ENCODE results near the gene TNS4.

TNS4 gene

GRCh38 chr17:40522250-40522960, 21.0 kb upstream of the TNS4 start:
- Histone ChIP-seq H3K27me3 (ENCODE audit: insufficient read depth, low read length, poor library complexity) (no peaks in the 10 kb centered on the region), H3K9ac (ENCODE audit: low read depth, low read length) (no peak overlapping the region), H3K36me3 (ENCODE audit: insufficient read depth, low read length) (no peaks in the 10 kb centered on the region), H4K20me1 (ENCODE audit: insufficient read depth, low read length) (no peaks in the 10 kb centered on the region), H2AFZ (ENCODE audit: low read depth, low read length) (no peak overlapping the region), H3K4me2 (ENCODE audit: insufficient read depth, low read length) (no peak overlapping the region), H3K79me2 (ENCODE audit: insufficient read depth, low read length) (0 out of 2 replicates have a peak, but pooled peaks cover 2% of the 10 kb centered on the region), H3K4me3 (ENCODE audit: low read depth in 1 of 2, low read length in 2 of 2) (no peak overlapping the region), H3K4me1 (ENCODE audit: insufficient read depth, low read length) (peaks cover 45% of the 10 kb centered on the region), H3K9me3 (ENCODE audit: insufficient read depth, low read length, severe bottlenecking) (peaks cover 16% of the 10 kb centered on the region), H3K27ac (ENCODE audit: low read length) (0 out of 2 replicates have a peak overlapping the region, but pooled peaks have one; percentile 59)
- no peak for TF ChIP-seq EZH2 (IDR thresholded peaks at IDR 0.05; ENCODE audit: borderline replicate concordance, low read depth, low read length, severe bottlenecking)
- TF ChIP-seq, protein P1, sequence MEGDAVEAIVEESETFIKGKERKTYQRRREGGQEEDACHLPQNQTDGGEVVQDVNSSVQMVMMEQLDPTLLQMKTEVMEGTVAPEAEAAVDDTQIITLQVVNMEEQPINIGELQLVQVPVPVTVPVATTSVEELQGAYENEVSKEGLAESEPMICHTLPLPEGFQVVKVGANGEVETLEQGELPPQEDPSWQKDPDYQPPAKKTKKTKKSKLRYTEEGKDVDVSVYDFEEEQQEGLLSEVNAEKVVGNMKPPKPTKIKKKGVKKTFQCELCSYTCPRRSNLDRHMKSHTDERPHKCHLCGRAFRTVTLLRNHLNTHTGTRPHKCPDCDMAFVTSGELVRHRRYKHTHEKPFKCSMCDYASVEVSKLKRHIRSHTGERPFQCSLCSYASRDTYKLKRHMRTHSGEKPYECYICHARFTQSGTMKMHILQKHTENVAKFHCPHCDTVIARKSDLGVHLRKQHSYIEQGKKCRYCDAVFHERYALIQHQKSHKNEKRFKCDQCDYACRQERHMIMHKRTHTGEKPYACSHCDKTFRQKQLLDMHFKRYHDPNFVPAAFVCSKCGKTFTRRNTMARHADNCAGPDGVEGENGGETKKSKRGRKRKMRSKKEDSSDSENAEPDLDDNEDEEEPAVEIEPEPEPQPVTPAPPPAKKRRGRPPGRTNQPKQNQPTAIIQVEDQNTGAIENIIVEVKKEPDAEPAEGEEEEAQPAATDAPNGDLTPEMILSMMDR (IDR thresholded peaks at IDR 0.05; ENCODE audit: borderline replicate concordance, extremely low read depth, low read length, poor library complexity, severe bottlenecking), result no peak
- ATAC-seq (ENCODE audit: insufficient read depth, low read depth) (no peak), DNase-seq (no peak)

DNA sequence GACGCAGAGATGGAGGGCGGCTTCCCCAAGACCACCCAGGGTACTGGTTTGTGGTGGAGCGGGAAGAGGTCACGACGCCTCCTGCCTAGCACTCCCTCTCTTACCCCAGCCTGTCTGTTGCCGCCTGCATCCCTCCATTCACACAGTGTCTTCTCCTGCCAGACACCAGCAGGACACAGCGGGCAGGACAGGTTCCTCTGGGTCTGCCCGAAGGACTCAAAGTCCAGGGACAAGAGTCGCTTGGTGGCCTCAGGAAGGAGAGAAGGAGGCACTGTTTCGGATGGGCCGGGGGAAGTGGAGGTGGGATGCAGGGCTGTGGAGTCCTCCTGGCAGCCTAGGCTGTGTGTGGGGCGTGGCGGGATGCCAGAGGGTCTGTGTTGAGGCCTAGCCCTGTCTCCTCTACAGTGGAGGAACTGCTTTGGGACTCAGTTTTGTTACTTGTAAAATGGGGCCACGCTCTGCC, 19.6 kb upstream of the TNS4 start:
- TF ChIP-seq EZH2 (IDR thresholded peaks at IDR 0.05; ENCODE audit: borderline replicate concordance, low read depth, low read length, severe bottlenecking), result no peak
- TF ChIP-seq, protein P1 (IDR thresholded peaks at IDR 0.05; ENCODE audit: borderline replicate concordance, extremely low read depth, low read length, poor library complexity, severe bottlenecking), result no peak
- Histone ChIP-seq H3K27me3 (ENCODE audit: insufficient read depth, low read length, poor library complexity) (no peaks in the 10 kb centered on the region), H3K4me1 (ENCODE audit: insufficient read depth, low read length) (peaks cover 58% of the 10 kb centered on the region), H3K4me2 (ENCODE audit: insufficient read depth, low read length) (no peak overlapping the region), H2AFZ (ENCODE audit: low read depth, low read length) (no peak overlapping the region), H3K79me2 (ENCODE audit: insufficient read depth, low read length) (0 out of 2 replicates have a peak, but pooled peaks cover 2% of the 10 kb centered on the region), H3K27ac (ENCODE audit: low read length) (peak overlapping the region; percentile 59), H3K9ac (ENCODE audit: low read depth, low read length) (no peak overlapping the region), H4K20me1 (ENCODE audit: insufficient read depth, low read length) (no peaks in the 10 kb centered on the region), H3K36me3 (ENCODE audit: insufficient read depth, low read length) (no peaks in the 10 kb centered on the region), H3K4me3 (ENCODE audit: low read depth in 1 of 2, low read length in 2 of 2) (no peak overlapping the region), H3K9me3 (ENCODE audit: insufficient read depth, low read length, severe bottlenecking) (peaks cover 16% of the 10 kb centered on the region)
- DNase-seq (no peak), ATAC-seq (ENCODE audit: insufficient read depth, low read depth) (no peak)

DNA sequence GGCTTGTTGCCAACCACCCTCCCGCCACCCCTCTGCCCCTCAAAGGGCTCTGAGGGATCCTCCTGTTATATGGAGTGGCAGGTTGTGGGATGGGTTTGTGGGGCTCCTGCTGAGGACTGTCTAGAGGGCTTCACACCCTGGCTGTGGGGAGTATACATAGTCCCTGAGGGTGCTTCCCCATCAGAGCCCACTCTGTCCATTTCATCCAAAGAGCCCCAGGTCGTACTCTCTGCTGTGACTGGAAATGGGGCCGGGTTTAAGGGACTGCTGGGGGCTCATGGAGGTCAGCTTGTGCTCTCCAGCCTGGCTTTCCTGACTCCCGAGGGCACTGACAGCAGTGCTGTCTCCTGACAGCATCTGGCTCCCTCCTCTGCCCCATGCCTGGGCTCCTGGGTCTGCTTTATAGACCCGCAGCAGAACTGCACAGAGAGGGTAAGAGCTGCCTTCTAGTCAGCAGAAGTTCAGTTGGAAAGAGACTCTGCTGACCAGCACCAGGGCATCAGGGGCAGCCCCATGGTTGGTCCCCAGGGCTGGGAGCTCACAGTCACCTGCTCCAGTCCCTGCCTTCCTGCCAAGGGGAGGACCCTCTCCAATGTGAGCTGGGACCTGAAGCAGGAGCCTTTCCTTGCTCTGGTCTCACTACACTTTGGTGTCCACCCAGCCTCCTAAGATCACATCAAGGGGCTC, 17.8 kb upstream of the TNS4 start:
- H3K9me3 ChIP-seq (ENCODE audit: insufficient read depth, low read length, severe bottlenecking), result peaks cover 4% of the 10 kb centered on the region
- DNase-seq (no peak), ATAC-seq (ENCODE audit: insufficient read depth, low read depth) (no peak)
- no peaks in the 10 kb centered on the region for H4K20me1 ChIP-seq (ENCODE audit: insufficient read depth, low read length)
- peak overlapping the region; percentile 57; the same call in 1 of the 2 replicates for H3K9ac ChIP-seq (ENCODE audit: low read depth, low read length)
- H3K27ac ChIP-seq (ENCODE audit: low read length), result peak overlapping the region; percentile 99
- H3K4me2 ChIP-seq (ENCODE audit: insufficient read depth, low read length), result no peak overlapping the region
- TF ChIP-seq EZH2 (IDR thresholded peaks at IDR 0.05; ENCODE audit: borderline replicate concordance, low read depth, low read length, severe bottlenecking), result no peak
- TF ChIP-seq, protein P1 (IDR thresholded peaks at IDR 0.05; ENCODE audit: borderline replicate concordance, extremely low read depth, low read length, poor library complexity, severe bottlenecking), result no peak
- peaks cover 76% of the 10 kb centered on the region for H3K4me1 ChIP-seq (ENCODE audit: insufficient read depth, low read length)
- H3K36me3 ChIP-seq (ENCODE audit: insufficient read depth, low read length), result no peaks in the 10 kb centered on the region
- H3K4me3 ChIP-seq (ENCODE audit: low read depth in 1 of 2, low read length in 2 of 2), result no peak overlapping the region
- no peak overlapping the region for H2AFZ ChIP-seq (ENCODE audit: low read depth, low read length)
- H3K79me2 ChIP-seq (ENCODE audit: insufficient read depth, low read length), result 0 out of 2 replicates have a peak, but pooled peaks cover 2% of the 10 kb centered on the region
- no peaks in the 10 kb centered on the region for H3K27me3 ChIP-seq (ENCODE audit: insufficient read depth, low read length, poor library complexity)

All from DND-41 (cell line).